ENCODE measurements around the gene DGAT2.

DGAT2 gene

DNA sequence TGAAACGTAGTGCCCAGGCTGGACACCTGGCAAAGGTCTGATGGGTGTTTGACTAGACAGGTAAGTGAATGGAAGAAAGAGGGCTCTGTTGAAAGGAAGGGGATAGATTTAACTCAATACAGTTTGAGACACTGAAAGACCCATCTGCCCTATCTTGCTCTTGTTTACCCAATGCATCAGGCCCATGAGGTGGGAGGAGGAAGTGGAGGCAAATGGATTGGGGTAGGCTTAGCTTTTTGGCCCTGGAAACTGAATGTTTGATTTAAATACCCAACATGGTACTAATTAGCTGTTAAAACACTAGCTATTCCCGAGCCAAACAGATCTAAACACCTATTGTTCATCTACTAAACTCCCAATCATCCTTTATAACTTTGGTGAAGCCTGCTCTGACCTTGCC lies 42.9 kb downstream of the DGAT2 start:
- no peak for TF ChIP-seq CTCF (IDR thresholded peaks at IDR 0.05; ENCODE audit: unreplicated experiment in 3 of 3)
- Mint-ChIP-seq H3K27ac (no peak overlapping the region), H3K36me3 (ENCODE audit: low read depth) (no peaks in the 10 kb centered on the region), H3K9me3 (no peaks in the 10 kb centered on the region), H3K27me3 (ENCODE audit: low read depth) (no peaks in the 10 kb centered on the region), H3K4me3 (no peak overlapping the region), H3K4me1 (no peaks in the 10 kb centered on the region)

- H3K27me3 Mint-ChIP-seq (ENCODE audit: low read depth) = no peaks in the 10 kb centered on the region
- H3K4me1 Mint-ChIP-seq = no peaks in the 10 kb centered on the region
- H3K27ac Mint-ChIP-seq = peak overlapping the region in 1 of 3 experiments; percentile 64
- no peaks in the 10 kb centered on the region for H3K9me3 Mint-ChIP-seq
- no peak for TF ChIP-seq CTCF (IDR thresholded peaks at IDR 0.05; ENCODE audit: unreplicated experiment in 3 of 3)
- peak overlapping the region in 1 of 3 experiments; percentile 8 for H3K4me3 Mint-ChIP-seq
- H3K36me3 Mint-ChIP-seq (ENCODE audit: low read depth) = no peaks in the 10 kb centered on the region
These were observed 44.0 kb downstream of the DGAT2 start for GRCh38 chr11:75812542-75813040.

GRCh38 chr11:75813124-75813523 lies 44.5 kb downstream of the DGAT2 start:
- no peaks in the 10 kb centered on the region for H3K36me3 Mint-ChIP-seq (ENCODE audit: low read depth)
- H3K4me3 Mint-ChIP-seq = peak overlapping the region; percentile 89 to 91 (median 90)
- TF ChIP-seq CTCF (IDR thresholded peaks at IDR 0.05; ENCODE audit: unreplicated experiment in 3 of 3) = no peak
- H3K27ac Mint-ChIP-seq = peak overlapping the region in 2 of 3 experiments; percentile 47 to 94
- H3K9me3 Mint-ChIP-seq = no peaks in the 10 kb centered on the region
- no peaks in the 10 kb centered on the region for H3K4me1 Mint-ChIP-seq
- no peaks in the 10 kb centered on the region for H3K27me3 Mint-ChIP-seq (ENCODE audit: low read depth)

- peak overlapping the region; percentile 47 to 94 (median 76) for H3K27ac Mint-ChIP-seq
- no peaks in the 10 kb centered on the region for H3K9me3 Mint-ChIP-seq
- H3K36me3 Mint-ChIP-seq (ENCODE audit: low read depth) = no peaks in the 10 kb centered on the region
- no peak for TF ChIP-seq CTCF (IDR thresholded peaks at IDR 0.05; ENCODE audit: unreplicated experiment in 3 of 3)
- H3K27me3 Mint-ChIP-seq (ENCODE audit: low read depth) = no peaks in the 10 kb centered on the region
- H3K4me3 Mint-ChIP-seq = peak overlapping the region; percentile 89 to 91 (median 90)
- no peaks in the 10 kb centered on the region for H3K4me1 Mint-ChIP-seq
These were observed 45.1 kb downstream of the DGAT2 start for GRCh38 chr11:75813622-75814039.

- Mint-ChIP-seq H3K9me3 (no peaks in the 10 kb centered on the region), H3K36me3 (ENCODE audit: low read depth) (no peaks in the 10 kb centered on the region), H3K27ac (peak overlapping the region; percentile 66 to 94 (median 80)), H3K27me3 (ENCODE audit: low read depth) (no peaks in the 10 kb centered on the region), H3K4me3 (peak overlapping the region; percentile 89 to 91 (median 90)), H3K4me1 (no peaks in the 10 kb centered on the region)
- TF ChIP-seq CTCF (IDR thresholded peaks at IDR 0.05; ENCODE audit: unreplicated experiment in 3 of 3) = no peak
These were observed 45.7 kb downstream of the DGAT2 start for GRCh38 chr11:75814363-75814676.

- Mint-ChIP-seq H3K27me3 (ENCODE audit: low read depth) (no peaks in the 10 kb centered on the region), H3K36me3 (ENCODE audit: low read depth) (no peaks in the 10 kb centered on the region), H3K9me3 (no peaks in the 10 kb centered on the region), H3K27ac (peak within 1 kb of the TSS; percentile 66 to 94 (median 80)), H3K4me3 (peak within 1 kb of the TSS; percentile 89 to 91 (median 90)), H3K4me1 (no peaks in the 10 kb centered on the region)
- TF ChIP-seq CTCF (IDR thresholded peaks at IDR 0.05; ENCODE audit: unreplicated experiment in 3 of 3) = peak in 1 of 3 experiments; percentile 11
These were observed 46.2 kb downstream of the DGAT2 start, which contains the start of gene UVRAG for GRCh38 chr11:75814677-75815344. Gene UVRAG (plus strand): TSS chr11:75815210. CDS start chr11:75815408, 198 bp downstream.

All from nephron (organoid).